Effector memory CD4-positive, alpha-beta T cell (primary cell): ENCODE measurements around the gene WDR27.

Experiments used
- DNase-seq, 3 donors: peaks; one replicate each; pipeline ENCODE4 v3.0.0-alpha.2; 2020
- H3K27ac ChIP-seq: 2 replicates; pipeline ENCODE4 v1.7.0; 2013; ENCODE audit warnings: mild to moderate bottlenecking, low read length, moderate library complexity; ENCODE audit not compliant: insufficient read depth, poor library complexity, severe bottlenecking
- H3K27me3 ChIP-seq: replicated peaks from 2 replicates; pipeline ENCODE4 v1.7.0; 2013; ENCODE audit warnings: mild to moderate bottlenecking, low read length; ENCODE audit not compliant: insufficient read depth, control insufficient read depth, poor library complexity, severe bottlenecking
- H3K36me3 ChIP-seq: 2 replicates; pipeline ENCODE4 v1.7.0; 2013; ENCODE audit warnings: mild to moderate bottlenecking, low read length, moderate library complexity; ENCODE audit not compliant: control insufficient read depth, insufficient read depth
- H3K4me1 ChIP-seq: 2 replicates; pipeline ENCODE4 v1.7.0; 2013; ENCODE audit warnings: low read length, mild to moderate bottlenecking; ENCODE audit not compliant: control insufficient read depth, insufficient read depth, poor library complexity, severe bottlenecking
- H3K4me3 ChIP-seq: 2 replicates; pipeline ENCODE4 v1.7.0; 2013; ENCODE audit warnings: low read length, low read depth, mild to moderate bottlenecking; ENCODE audit not compliant: insufficient read depth, poor library complexity, severe bottlenecking
- H3K9me3 ChIP-seq: 2 replicates; pipeline ENCODE4 v1.7.0; 2013; ENCODE audit warnings: mild to moderate bottlenecking, low read length, moderate library complexity; ENCODE audit not compliant: control insufficient read depth

Gene WDR27

DNA sequence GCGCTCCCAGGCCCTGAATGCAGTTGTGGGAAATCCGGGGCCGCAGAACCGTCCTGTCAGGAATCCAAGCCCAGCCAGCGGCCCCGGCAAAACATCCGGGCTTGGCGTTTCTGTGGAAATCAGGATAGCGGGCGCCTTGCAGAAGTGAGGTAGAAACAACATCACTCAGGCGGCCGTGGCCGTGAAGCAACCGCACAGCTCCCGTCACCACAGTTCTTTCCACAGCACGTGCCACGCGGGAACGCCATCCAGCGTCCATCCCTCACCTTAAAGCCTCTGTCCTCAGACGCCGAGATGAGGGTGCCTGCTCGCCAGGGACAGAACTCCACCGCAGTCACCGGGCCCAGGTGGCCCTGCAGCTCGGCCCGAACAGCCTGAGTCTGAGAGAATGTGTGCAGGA lies 34.1 kb downstream of the WDR27 start:
- Histone ChIP-seq H3K36me3 (peaks cover 6% of the 10 kb centered on the region), H3K9me3 (no peaks in the 10 kb centered on the region), H3K27ac (no peak overlapping the region), H3K4me3 (no peak overlapping the region), H3K27me3 (no peaks in the 10 kb centered on the region), H3K4me1 (no peaks in the 10 kb centered on the region)
- no peak for DNase-seq

- Histone ChIP-seq H3K9me3 (no peaks in the 10 kb centered on the region), H3K27me3 (no peaks in the 10 kb centered on the region), H3K27ac (no peak overlapping the region), H3K4me1 (no peaks in the 10 kb centered on the region), H3K36me3 (peaks cover 6% of the 10 kb centered on the region), H3K4me3 (no peak overlapping the region)
- no peak for DNase-seq
These were observed 35.4 kb downstream of the WDR27 start for GRCh38 chr6:169666441-169666840.

DNA sequence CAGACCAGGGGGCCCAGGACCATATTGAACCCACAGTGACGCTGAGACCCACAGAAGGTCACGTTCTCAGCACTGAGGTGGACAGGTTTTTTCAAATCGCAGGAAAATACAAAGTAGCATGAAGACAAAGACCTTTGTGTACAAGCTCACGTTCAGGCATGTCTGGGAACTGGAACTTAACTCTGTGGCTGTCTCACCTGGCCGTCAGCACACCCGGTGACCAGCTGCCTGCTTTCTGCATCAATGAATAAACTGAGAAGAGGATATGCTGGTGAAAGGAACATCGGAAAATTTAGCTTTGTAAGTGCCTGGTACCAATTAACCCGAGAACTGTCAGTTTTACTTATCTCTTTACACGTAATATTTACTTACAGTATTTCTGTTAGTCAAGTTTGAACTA lies 36.5 kb downstream of the WDR27 start:
- Histone ChIP-seq H3K4me3 (no peak overlapping the region), H3K27ac (no peak overlapping the region), H3K9me3 (no peaks in the 10 kb centered on the region), H3K36me3 (peaks cover 6% of the 10 kb centered on the region), H3K27me3 (no peaks in the 10 kb centered on the region), H3K4me1 (no peaks in the 10 kb centered on the region)
- DNase-seq, result no peak

DNA sequence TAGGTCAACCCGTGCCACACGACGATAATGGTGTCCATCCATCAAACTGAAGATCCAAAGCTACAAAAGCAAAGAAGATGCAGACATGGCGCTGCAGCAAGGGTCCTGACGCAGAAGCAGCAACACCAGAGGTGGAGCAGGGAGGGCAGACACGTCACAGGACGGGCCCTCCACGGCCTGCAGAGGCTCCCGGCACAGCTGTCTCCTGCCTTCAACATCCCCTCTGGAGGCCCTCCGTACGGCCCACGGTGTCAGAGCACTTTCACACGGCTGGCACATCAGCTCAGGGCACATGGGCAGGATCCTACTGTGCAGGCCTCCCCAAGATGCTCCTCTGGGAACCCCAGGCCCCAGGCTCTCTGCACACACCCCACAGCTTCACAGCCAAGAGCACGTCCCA lies 37.6 kb downstream of the WDR27 start:
- Histone ChIP-seq H3K27me3 (no peaks in the 10 kb centered on the region), H3K27ac (no peak overlapping the region), H3K36me3 (peaks cover 6% of the 10 kb centered on the region), H3K9me3 (no peaks in the 10 kb centered on the region), H3K4me3 (no peak overlapping the region), H3K4me1 (no peaks in the 10 kb centered on the region)
- DNase-seq, result no peak

DNA sequence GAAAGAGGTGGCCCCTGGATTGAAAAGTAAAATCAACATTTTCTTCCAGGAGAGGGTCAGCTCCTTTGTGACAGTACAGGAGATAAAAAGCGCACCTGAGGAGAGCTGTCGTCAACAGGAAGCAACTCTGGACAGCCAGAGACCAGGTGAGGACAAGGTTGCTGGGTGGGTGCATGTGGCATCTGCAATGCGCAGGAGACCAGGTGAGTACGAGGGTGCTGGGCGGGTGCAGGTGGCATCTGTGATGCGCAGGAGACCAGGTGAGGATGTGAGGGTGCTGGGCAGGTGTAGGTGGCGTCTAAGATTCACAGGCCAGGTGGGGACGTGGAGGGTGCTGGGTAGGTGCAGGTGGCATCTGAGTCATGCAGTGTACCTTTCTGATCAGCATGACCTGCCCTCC lies 38.4 kb downstream of the WDR27 start:
- no peaks in the 10 kb centered on the region for H3K4me1 ChIP-seq
- H3K4me3 ChIP-seq, result no peak overlapping the region
- no peak for DNase-seq
- H3K36me3 ChIP-seq, result peaks cover 5% of the 10 kb centered on the region
- H3K27ac ChIP-seq, result no peak overlapping the region
- H3K27me3 ChIP-seq, result no peaks in the 10 kb centered on the region
- no peaks in the 10 kb centered on the region for H3K9me3 ChIP-seq

DNA sequence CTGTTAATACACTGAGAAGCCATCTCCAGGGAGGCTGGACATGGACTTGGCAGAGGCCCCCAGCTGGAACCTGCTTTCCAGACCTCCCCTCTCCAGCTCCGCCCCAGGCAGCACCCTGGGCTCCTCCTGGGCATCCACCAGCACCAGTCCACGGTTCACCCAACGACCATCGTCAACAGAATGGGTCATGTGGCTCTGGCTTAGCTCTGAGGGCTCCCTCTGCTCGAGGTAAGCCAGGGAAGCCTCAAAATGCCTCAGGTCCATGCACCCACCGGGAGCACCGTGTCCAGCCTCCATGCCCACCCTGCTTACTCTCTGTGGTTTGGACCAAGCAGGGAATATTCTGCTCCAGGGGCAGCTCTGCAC lies 40.5 kb downstream of the WDR27 start:
- Histone ChIP-seq H3K27me3 (no peaks in the 10 kb centered on the region), H3K4me3 (no peak overlapping the region), H3K36me3 (no peaks in the 10 kb centered on the region), H3K9me3 (no peaks in the 10 kb centered on the region), H3K27ac (no peak overlapping the region), H3K4me1 (no peaks in the 10 kb centered on the region)
- DNase-seq, result no peak

GRCh38 chr6:169660751-169661390 lies 41.0 kb downstream of the WDR27 start:
- no peak for DNase-seq
- Histone ChIP-seq H3K36me3 (no peaks in the 10 kb centered on the region), H3K27ac (no peak overlapping the region)

DNA sequence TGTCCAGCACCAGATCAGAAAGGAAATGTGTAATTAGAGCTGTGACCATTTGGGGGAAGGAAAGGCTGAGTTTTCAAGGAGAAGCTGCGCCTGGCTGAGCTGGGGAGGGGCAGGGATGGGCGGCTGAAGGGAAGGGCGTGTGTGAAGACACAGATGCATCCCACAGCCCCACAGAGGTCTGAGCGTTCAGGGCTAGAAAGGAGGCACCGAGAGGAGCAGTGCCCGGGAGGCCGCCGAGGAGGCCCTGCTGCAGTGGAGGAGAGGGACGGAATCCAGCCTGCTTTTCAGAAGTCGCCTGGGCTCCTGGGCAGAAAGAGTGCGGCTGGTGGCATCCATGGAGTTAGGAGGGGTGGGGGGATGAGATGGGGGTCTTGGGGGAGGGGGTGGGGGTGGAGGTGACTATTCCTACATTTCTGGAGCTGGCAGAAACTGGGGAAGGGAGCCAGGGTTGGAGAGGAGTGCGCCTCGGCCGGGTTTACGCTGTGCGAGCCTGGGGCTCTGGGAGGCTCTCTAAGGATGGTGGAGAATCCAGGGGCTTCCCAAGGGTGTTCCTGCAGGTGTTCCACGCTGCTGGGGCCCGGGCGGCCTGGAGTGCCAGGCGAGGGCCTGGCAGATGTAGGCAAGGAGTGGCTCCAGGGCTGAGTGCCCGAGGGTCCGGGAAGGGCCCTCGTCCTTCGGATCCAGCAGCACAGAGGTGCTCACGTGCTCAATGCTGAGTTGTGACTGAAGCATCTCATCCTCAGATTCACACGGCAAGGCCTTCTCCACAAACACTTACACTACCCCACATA lies 41.8 kb downstream of the WDR27 start:
- H3K4me3 ChIP-seq, result no peak overlapping the region
- no peak for DNase-seq
- H3K4me1 ChIP-seq, result no peaks in the 10 kb centered on the region
- no peaks in the 10 kb centered on the region for H3K27me3 ChIP-seq
- no peaks in the 10 kb centered on the region for H3K9me3 ChIP-seq
- H3K36me3 ChIP-seq, result no peaks in the 10 kb centered on the region
- H3K27ac ChIP-seq, result no peak overlapping the region

More at GRCh38 chr6:169660751-169661390, 41.0 kb downstream of the WDR27 start:
- Histone ChIP-seq H3K9me3 (no peaks in the 10 kb centered on the region), H3K4me1 (no peaks in the 10 kb centered on the region), H3K27me3 (no peaks in the 10 kb centered on the region), H3K4me3 (no peak overlapping the region)

DNA sequence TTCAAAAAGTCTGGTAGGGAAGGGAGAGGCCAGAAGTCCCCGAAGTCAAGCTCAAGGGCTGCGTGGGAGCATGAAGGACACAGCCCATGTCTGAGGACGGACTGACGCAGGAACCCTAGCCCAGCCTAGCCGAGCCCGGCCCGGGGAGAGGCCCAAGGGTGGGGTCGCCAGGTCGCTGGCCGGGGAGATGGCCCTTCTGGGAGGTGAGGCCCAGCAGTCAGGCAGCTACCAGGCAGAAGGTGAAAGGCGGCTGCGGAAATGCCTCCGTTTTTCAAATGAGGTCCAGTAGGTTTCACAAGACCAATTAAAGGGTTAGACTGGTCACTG lies 44.6 kb downstream of the WDR27 start:
- Histone ChIP-seq H3K4me3 (no peak overlapping the region), H3K36me3 (no peaks in the 10 kb centered on the region), H3K9me3 (no peaks in the 10 kb centered on the region), H3K4me1 (no peaks in the 10 kb centered on the region), H3K27me3 (no peaks in the 10 kb centered on the region), H3K27ac (no peak overlapping the region)
- no peak for DNase-seq

GRCh38 chr6:169656546-169657283 lies 45.1 kb downstream of the WDR27 start:
- no peaks in the 10 kb centered on the region for H3K36me3 ChIP-seq
- H3K27me3 ChIP-seq, result no peaks in the 10 kb centered on the region
- H3K4me1 ChIP-seq, result no peaks in the 10 kb centered on the region
- DNase-seq, result no peak
- H3K9me3 ChIP-seq, result no peaks in the 10 kb centered on the region
- H3K27ac ChIP-seq, result no peak overlapping the region
- no peak overlapping the region for H3K4me3 ChIP-seq
